Measurements from ENCODE around the gene NCKAP5L.

Gene NCKAP5L

GRCh38 chr12:49832836-49833421, 4.7 kb upstream of the NCKAP5L start:
- DNase-seq: peak; percentile 35
- in situ Hi-C loops (cut with HindIII; ENCODE audit: low pct_ligation_motif_present, low pct_unique_long_range_greater_than_20kb, low sequenced_read_pairs): loop anchor here (10.0 kb wide), 1 partner anchor 68 kb away; no protein-coding TSS in a partner anchor

- in situ Hi-C loops (cut with HindIII; ENCODE audit: low pct_ligation_motif_present, low pct_unique_long_range_greater_than_20kb, low sequenced_read_pairs): loop anchor here (10.0 kb wide), 1 partner anchor 67 kb away; no protein-coding TSS in a partner anchor
Observed at GRCh38 chr12:49831717-49832116, 3.5 kb upstream of the NCKAP5L start.

GRCh38 chr12:49827401-49828099, 663 bp downstream of the NCKAP5L start:
- in situ Hi-C loops (cut with HindIII; ENCODE audit: low pct_ligation_motif_present, low pct_unique_long_range_greater_than_20kb, low sequenced_read_pairs): no loop called here
- peak; percentile 88 for DNase-seq

More at GRCh38 chr12:49831717-49832116, 3.5 kb upstream of the NCKAP5L start:
- no peak for DNase-seq

GRCh38 chr12:49827051-49827400, 1.2 kb downstream of the NCKAP5L start:
- in situ Hi-C loops (cut with HindIII; ENCODE audit: low pct_ligation_motif_present, low pct_unique_long_range_greater_than_20kb, low sequenced_read_pairs): no loop called here
- no peak for DNase-seq

GRCh38 chr12:49825971-49826421, 2.2 kb downstream of the NCKAP5L start:
- DNase-seq: no peak
- in situ Hi-C loops (cut with HindIII; ENCODE audit: low pct_ligation_motif_present, low pct_unique_long_range_greater_than_20kb, low sequenced_read_pairs): no loop called here

- DNase-seq: no peak
- in situ Hi-C loops (cut with HindIII; ENCODE audit: low pct_ligation_motif_present, low pct_unique_long_range_greater_than_20kb, low sequenced_read_pairs): no loop called here
Observed at GRCh38 chr12:49825360-49825970, 2.7 kb downstream of the NCKAP5L start.

- in situ Hi-C loops (cut with HindIII; ENCODE audit: low pct_ligation_motif_present, low pct_unique_long_range_greater_than_20kb, low sequenced_read_pairs): no loop called here
- DNase-seq: peak; percentile 44
Observed at GRCh38 chr12:49824895-49825294, 3.3 kb downstream of the NCKAP5L start.

- DNase-seq: no peak
- in situ Hi-C loops (cut with HindIII; ENCODE audit: low pct_ligation_motif_present, low pct_unique_long_range_greater_than_20kb, low sequenced_read_pairs): no loop called here
Observed at GRCh38 chr12:49824416-49824815, 3.8 kb downstream of the NCKAP5L start.

- no peak for DNase-seq
- in situ Hi-C loops (cut with HindIII; ENCODE audit: low pct_ligation_motif_present, low pct_unique_long_range_greater_than_20kb, low sequenced_read_pairs): no loop called here
Observed at GRCh38 chr12:49823951-49824350, 4.3 kb downstream of the NCKAP5L start.

GRCh38 chr12:49823350-49823749, 4.9 kb downstream of the NCKAP5L start:
- DNase-seq: no peak
- in situ Hi-C loops (cut with HindIII; ENCODE audit: low pct_ligation_motif_present, low pct_unique_long_range_greater_than_20kb, low sequenced_read_pairs): no loop called here

GRCh38 chr12:49821373-49822287, 6.6 kb downstream of the NCKAP5L start:
- DNase-seq: no peak
- in situ Hi-C loops (cut with HindIII; ENCODE audit: low pct_ligation_motif_present, low pct_unique_long_range_greater_than_20kb, low sequenced_read_pairs): no loop called here

GRCh38 chr12:49819786-49820185, 8.4 kb downstream of the NCKAP5L start:
- in situ Hi-C loops (cut with HindIII; ENCODE audit: low pct_ligation_motif_present, low pct_unique_long_range_greater_than_20kb, low sequenced_read_pairs): no loop called here

GRCh38 chr12:49818241-49818895, 9.8 kb downstream of the NCKAP5L start:
- no peak for DNase-seq
- in situ Hi-C loops (cut with HindIII; ENCODE audit: low pct_ligation_motif_present, low pct_unique_long_range_greater_than_20kb, low sequenced_read_pairs): no loop called here

More at GRCh38 chr12:49819786-49820185, 8.4 kb downstream of the NCKAP5L start:
- no peak for DNase-seq

- peak; percentile 39 for DNase-seq
Observed at GRCh38 chr12:49813131-49813530, 15.1 kb downstream of the NCKAP5L start.

GRCh38 chr12:49811961-49812401, 16.2 kb downstream of the NCKAP5L start:
- DNase-seq: no peak
- in situ Hi-C loops (cut with HindIII; ENCODE audit: low pct_ligation_motif_present, low pct_unique_long_range_greater_than_20kb, low sequenced_read_pairs): no loop called here

More at GRCh38 chr12:49813131-49813530, 15.1 kb downstream of the NCKAP5L start:
- in situ Hi-C loops (cut with HindIII; ENCODE audit: low pct_ligation_motif_present, low pct_unique_long_range_greater_than_20kb, low sequenced_read_pairs): no loop called here

GRCh38 chr12:49811136-49811535, 17.1 kb downstream of the NCKAP5L start:
- in situ Hi-C loops (cut with HindIII; ENCODE audit: low pct_ligation_motif_present, low pct_unique_long_range_greater_than_20kb, low sequenced_read_pairs): no loop called here
- no peak for DNase-seq

- in situ Hi-C loops (cut with HindIII; ENCODE audit: low pct_ligation_motif_present, low pct_unique_long_range_greater_than_20kb, low sequenced_read_pairs): no loop called here
- no peak for DNase-seq
Observed at GRCh38 chr12:49809906-49810389, 18.3 kb downstream of the NCKAP5L start.

- no peak for DNase-seq
- in situ Hi-C loops (cut with HindIII; ENCODE audit: low pct_ligation_motif_present, low pct_unique_long_range_greater_than_20kb, low sequenced_read_pairs): no loop called here
Observed at GRCh38 chr12:49809381-49809905, 18.8 kb downstream of the NCKAP5L start.
